ENCODE results near the gene PCDHA4.

Gene PCDHA4

DNA sequence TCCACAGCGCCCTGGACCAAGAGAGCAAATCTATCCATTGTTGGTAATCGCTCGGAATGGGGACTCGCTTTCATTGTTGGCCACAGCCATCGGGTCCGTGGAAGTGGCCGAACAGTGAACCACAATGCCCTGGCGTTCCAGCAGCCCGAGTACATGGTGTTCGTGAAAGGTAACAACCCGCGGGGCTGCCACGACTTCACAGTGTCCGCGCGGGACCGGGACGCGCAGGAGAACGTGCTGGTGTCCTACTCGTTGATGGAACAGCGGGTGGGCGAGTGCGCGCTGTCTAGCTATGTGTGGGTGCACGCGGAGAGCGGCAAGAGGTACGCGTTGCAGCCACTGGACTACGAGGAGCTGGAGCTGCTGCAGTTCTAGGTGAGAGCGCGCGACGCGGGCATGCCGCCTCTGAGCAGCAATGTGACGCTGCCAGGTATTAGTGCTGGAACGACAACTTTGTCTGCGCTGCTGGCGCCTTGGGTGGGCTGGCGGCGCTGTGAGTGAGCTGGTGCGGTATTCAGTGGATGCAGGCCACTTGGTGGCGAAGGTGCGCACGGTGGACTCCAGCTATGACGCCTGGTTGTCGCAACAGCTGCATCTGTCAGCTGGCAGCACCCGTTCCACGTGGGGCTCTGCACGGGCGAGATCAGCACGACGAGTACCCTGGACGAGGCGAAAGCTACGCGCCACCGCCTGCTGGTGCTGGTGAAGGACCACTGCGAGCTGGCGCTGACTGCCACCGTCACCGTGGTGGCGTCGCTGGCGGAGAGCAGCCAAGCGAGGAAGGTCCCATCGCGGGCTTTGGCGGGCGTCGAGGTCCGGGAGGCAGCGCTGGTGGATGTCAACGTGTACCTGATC is 55.8 kb downstream of the PCDHA4 start:
- no peak for DNase-seq
